Prostate gland (tissue), 2 donors: ENCODE data around the gene PPP1R13B.

Experiments used
- POLR2A ChIP-seq: fragments of 450-650 bp; IDR thresholded peaks from one replicate; pipeline ENCODE4 v1.6.1; 2016; ENCODE audit warnings: antibody characterized with exemption, mild to moderate bottlenecking
- POLR2AphosphoS5 ChIP-seq: sonication (generic); formaldehyde crosslinking; IDR thresholded peaks from one replicate; pipeline ENCODE4 v1.6.1; 2017; ENCODE audit warnings: antibody characterized with exemption
- TF ChIP-seq, protein P1 (sequence below), 4 experiments: fragments of 200-600 bp in 2 of 4; fragments of 450-650 bp in 2 of 4; sonication (generic) in 2 of 4; IDR thresholded peaks; 1 replicate in 3 of 4; 2 replicates in 1 of 4; pipeline ENCODE4 v1.5.1; 2016 to 2019; ENCODE audit warnings: antibody characterized with exemption in 4 of 4, mild to moderate bottlenecking in 2 of 4, moderate library complexity in 2 of 4

DNA sequence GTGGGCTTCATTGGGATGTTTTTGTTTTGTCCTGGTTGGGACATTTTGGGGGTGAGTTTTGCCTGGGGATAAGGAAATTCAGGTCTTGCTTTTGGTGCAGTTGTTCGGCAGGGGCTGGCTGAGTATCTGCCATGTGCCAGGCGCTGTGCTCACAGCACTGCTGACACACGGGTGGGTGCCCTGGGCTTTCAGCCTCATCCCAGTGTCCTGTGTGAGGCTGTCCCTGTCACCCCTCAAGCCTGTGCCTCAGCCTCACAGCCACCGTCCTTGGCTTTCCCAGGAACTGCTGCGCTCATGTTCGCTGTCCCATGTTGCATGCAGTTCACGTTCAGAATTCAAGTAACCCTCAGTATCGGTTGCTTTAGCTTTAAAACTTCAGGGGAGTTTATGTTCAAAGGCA, 157.0 kb downstream of the PPP1R13B start:
- no peak for TF ChIP-seq POLR2AphosphoS5
- no peak for TF ChIP-seq POLR2A
- TF ChIP-seq, protein P1, sequence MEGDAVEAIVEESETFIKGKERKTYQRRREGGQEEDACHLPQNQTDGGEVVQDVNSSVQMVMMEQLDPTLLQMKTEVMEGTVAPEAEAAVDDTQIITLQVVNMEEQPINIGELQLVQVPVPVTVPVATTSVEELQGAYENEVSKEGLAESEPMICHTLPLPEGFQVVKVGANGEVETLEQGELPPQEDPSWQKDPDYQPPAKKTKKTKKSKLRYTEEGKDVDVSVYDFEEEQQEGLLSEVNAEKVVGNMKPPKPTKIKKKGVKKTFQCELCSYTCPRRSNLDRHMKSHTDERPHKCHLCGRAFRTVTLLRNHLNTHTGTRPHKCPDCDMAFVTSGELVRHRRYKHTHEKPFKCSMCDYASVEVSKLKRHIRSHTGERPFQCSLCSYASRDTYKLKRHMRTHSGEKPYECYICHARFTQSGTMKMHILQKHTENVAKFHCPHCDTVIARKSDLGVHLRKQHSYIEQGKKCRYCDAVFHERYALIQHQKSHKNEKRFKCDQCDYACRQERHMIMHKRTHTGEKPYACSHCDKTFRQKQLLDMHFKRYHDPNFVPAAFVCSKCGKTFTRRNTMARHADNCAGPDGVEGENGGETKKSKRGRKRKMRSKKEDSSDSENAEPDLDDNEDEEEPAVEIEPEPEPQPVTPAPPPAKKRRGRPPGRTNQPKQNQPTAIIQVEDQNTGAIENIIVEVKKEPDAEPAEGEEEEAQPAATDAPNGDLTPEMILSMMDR (IDR thresholded peaks at IDR 0.05) = no peak
